HepG2 (cell line): ENCODE data around the gene C2orf15. TPM values are rescaled to one million over a fixed set of nuclear protein-coding genes. Genes with fewer than 3 reads are reported as not detected.

Experiments used
- ARNTL ChIP-seq: sonication (generic); formaldehyde crosslinking; IDR thresholded peaks from 2 replicates; pipeline ENCODE4 v1.4.0; 2020; ENCODE audit warnings: mild to moderate bottlenecking, missing genetic modification reagents
- CENPBD1 ChIP-seq: sonication (generic); formaldehyde crosslinking; IDR thresholded peaks from 2 replicates; pipeline ENCODE4 v1.8.0; 2022; ENCODE audit warnings: missing genetic modification reagents, low read depth, mild to moderate bottlenecking, borderline replicate concordance
- HNRNPLL ChIP-seq: fragments of 200-400 bp; formaldehyde crosslinking; IDR thresholded peaks from 2 replicates; pipeline ENCODE4 v1.6.1; 2017; ENCODE audit warnings: mild to moderate bottlenecking, low read depth, low read length; ENCODE audit not compliant: poor library complexity, severe bottlenecking
- IRX3 ChIP-seq: sonication (generic); formaldehyde crosslinking; IDR thresholded peaks from 2 replicates; pipeline ENCODE4 v1.8.1; 2023; ENCODE audit warnings: mild to moderate bottlenecking, low read depth, missing genetic modification reagents, borderline replicate concordance
- NRL ChIP-seq: sonication (generic); formaldehyde crosslinking; IDR thresholded peaks from 2 replicates; pipeline ENCODE4 v1.5.0; 2020; ENCODE audit warnings: missing genetic modification reagents, mild to moderate bottlenecking, moderate library complexity, borderline replicate concordance
- PHF5A ChIP-seq: IDR thresholded peaks from one replicate; pipeline ENCODE4 v1.6.1; 2018; ENCODE audit warnings: low read depth, missing genetic modification reagents; ENCODE audit not compliant: unreplicated experiment
- RAD51 ChIP-seq: fragments of 450-650 bp; IDR thresholded peaks from 2 replicates; pipeline ENCODE4 v1.6.1; 2016; ENCODE audit warnings: borderline replicate concordance
- RELA ChIP-seq: sonication (generic); formaldehyde crosslinking; IDR thresholded peaks from 2 replicates; pipeline ENCODE4 v1.4.0; 2020; ENCODE audit warnings: missing genetic modification reagents
- SP1 ChIP-seq, 2 experiments: fragments of 450-650 bp in 1 of 2; sonication (generic) in 1 of 2; formaldehyde crosslinking in 1 of 2; IDR thresholded peaks; 2 replicates each; pipeline versions ENCODE4 v1.4.0 to v1.6.1; 2016 to 2020; ENCODE audit warnings: missing genetic modification reagents in 1 of 2
- SP4 ChIP-seq: sonication (generic); formaldehyde crosslinking; IDR thresholded peaks from 2 replicates; pipeline ENCODE4 v1.8.1; 2023; ENCODE audit warnings: mild to moderate bottlenecking, missing genetic modification reagents
- TBX2 ChIP-seq: sonication (generic); formaldehyde crosslinking; IDR thresholded peaks from 2 replicates; pipeline ENCODE4 v1.5.0; 2020; ENCODE audit warnings: missing genetic modification reagents, mild to moderate bottlenecking, borderline replicate concordance
- TEAD2 ChIP-seq: sonication (generic); formaldehyde crosslinking; IDR thresholded peaks from 2 replicates; pipeline ENCODE4 v1.9.0; 2021; ENCODE audit warnings: missing genetic modification reagents
- TFAP4 ChIP-seq: sonication (generic); IDR thresholded peaks from 2 replicates; pipeline ENCODE4 v1.6.1; 2016; ENCODE audit warnings: low read depth, borderline replicate concordance
- TSC22D2 ChIP-seq: sonication (generic); formaldehyde crosslinking; IDR thresholded peaks from 2 replicates; pipeline ENCODE4 v1.5.1; 2020; ENCODE audit warnings: missing genetic modification reagents, mild to moderate bottlenecking, borderline replicate concordance
- YEATS4 ChIP-seq: sonication (generic); formaldehyde crosslinking; IDR thresholded peaks from 2 replicates; pipeline ENCODE4 v1.4.0; 2020; ENCODE audit warnings: missing genetic modification reagents, borderline replicate concordance
- ZMAT3 ChIP-seq: sonication (generic); formaldehyde crosslinking; conservative IDR thresholded peaks from 2 replicates; pipeline ENCODE4 v1.7.0; 2021; ENCODE audit warnings: missing genetic modification reagents
- ZNF143 ChIP-seq: sonication (generic); formaldehyde crosslinking; IDR thresholded peaks from 2 replicates; pipeline ENCODE4 v1.4.0; 2020; ENCODE audit warnings: missing genetic modification reagents
- ZNF296 ChIP-seq: sonication (generic); formaldehyde crosslinking; conservative IDR thresholded peaks from 2 replicates; pipeline ENCODE4 v1.5.0; 2020; ENCODE audit warnings: mild to moderate bottlenecking, missing genetic modification reagents
- ZNF460 ChIP-seq: sonication (generic); formaldehyde crosslinking; IDR thresholded peaks from 2 replicates; pipeline ENCODE4 v1.5.1; 2020; ENCODE audit warnings: missing genetic modification reagents, mild to moderate bottlenecking, borderline replicate concordance
- ZNF468 ChIP-seq: sonication (generic); formaldehyde crosslinking; IDR thresholded peaks from 2 replicates; pipeline ENCODE4 v1.8.0; 2022; ENCODE audit warnings: mild to moderate bottlenecking, moderate library complexity, missing genetic modification reagents
- ZNF512 ChIP-seq: sonication (generic); formaldehyde crosslinking; IDR thresholded peaks from 2 replicates; pipeline ENCODE4 v1.4.0; 2020; ENCODE audit warnings: mild to moderate bottlenecking, missing genetic modification reagents
- ZNF572 ChIP-seq: sonication (generic); formaldehyde crosslinking; IDR thresholded peaks from 2 replicates; pipeline ENCODE4 v1.5.1; 2020; ENCODE audit warnings: mild to moderate bottlenecking, missing genetic modification reagents
- polyA plus RNA-seq, 8 experiments: library from polyadenylated mRNA; depleted of rRNA in 3 of 8; stranded (reverse) in 7 of 8; unstranded in 1 of 8; fragments of >200 nt; fragmentation: Illumina TruSeq in 4 of 8; extraction: Trizol in 4 of 8; gene quantifications; 2 replicates each; pipeline versions ENCODE4 v1.2.1 to v1.2.3, GENCODE V29; 2011 to 2016; ENCODE audit warnings: low read depth in 4 of 8, missing spikeins in 1 of 8, mixed read lengths in 1 of 8; ENCODE audit not compliant: insufficient read depth in 1 of 8
- total RNA-seq, 5 experiments: library from RNA; depleted of rRNA; stranded (reverse); fragments of >200 nt; fragmentation: Illumina TruSeq; extraction: Trizol; gene quantifications; 2 replicates each; pipeline ENCODE4 v1.2.3, GENCODE V29; 2016; ENCODE audit warnings: low read depth in 1 of 5
- TF ChIP-seq, protein P1 (sequence below): IDR thresholded peaks from 2 replicates; pipeline ENCODE4 v1.6.1; 2016; ENCODE audit warnings: missing genetic modification reagents, missing compliant biosample characterization

Gene C2orf15
- total and polyA plus RNA-seq, 2 of the 13 experiments (the other 11 are each of a cell fraction or from before 2014, with no cell fraction given): 5.5 to 8.3 TPM

DNA sequence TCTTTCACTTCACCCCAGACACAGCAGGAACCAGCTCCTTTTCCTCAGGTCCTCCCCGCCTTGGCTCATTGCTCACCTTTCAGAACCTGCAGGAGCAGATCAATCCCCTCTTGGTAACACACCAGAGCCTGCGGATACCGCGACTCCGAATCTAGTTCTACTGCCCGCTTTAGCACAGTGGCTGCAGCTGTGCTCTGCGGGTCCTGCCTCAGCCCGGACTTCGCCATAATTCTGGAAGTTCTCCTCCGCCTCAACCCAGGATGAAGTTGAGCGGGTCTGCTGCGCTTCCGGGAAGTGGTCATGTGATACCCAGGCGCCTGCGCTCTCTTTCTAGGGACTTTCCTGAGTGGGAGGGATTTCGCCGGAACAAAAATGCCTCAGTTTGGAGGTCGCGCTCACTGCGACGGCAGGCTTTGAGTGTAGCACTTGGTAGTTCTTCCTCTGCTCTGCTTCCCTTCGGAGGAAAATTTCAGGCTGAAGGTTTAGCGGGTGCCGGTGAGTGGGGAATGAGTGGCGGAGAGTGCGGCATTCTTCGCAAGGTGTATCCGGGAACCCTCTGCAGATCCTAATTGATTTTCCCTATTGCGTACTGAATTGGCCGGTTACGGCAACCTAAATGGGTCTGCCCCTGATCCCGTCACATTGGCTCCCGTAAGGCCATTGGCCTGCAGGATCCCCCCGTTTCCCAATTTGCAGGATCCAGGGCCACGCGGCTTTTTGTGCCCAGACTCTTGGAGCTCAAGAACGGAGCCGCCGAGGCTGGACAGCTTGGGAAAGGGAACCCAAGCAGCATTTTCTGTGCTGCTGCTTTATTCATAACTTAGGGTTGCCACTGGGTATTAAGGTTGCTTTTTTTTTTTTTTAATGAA lies 39.5 kb downstream of the C2orf15 start, which contains the start of the genes MITD1 and MRPL30 (continued):
- TF ChIP-seq NRL (CRISPR knock-in tag): peak; percentile 75; the same call in 1 of the 2 replicates
- TF ChIP-seq TEAD2 (CRISPR knock-in tag): peak; percentile 66; the same call in 1 of the 2 replicates
- TF ChIP-seq TSC22D2 (CRISPR knock-in tag): peak; percentile 99; the same call in 1 of the 2 replicates
- TF ChIP-seq HNRNPLL: peak; percentile 70
- TF ChIP-seq, protein P1, sequence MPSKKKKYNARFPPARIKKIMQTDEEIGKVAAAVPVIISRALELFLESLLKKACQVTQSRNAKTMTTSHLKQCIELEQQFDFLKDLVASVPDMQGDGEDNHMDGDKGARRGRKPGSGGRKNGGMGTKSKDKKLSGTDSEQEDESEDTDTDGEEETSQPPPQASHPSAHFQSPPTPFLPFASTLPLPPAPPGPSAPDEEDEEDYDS (CRISPR knock-in tag): peak; percentile 98
- peak; percentile 84 for TF ChIP-seq ZNF296 (CRISPR knock-in tag)
- peak; percentile 97 for TF ChIP-seq YEATS4 (CRISPR knock-in tag)
- TF ChIP-seq TFAP4: 0 out of 2 replicates have a peak, but pooled peaks have one; percentile 42
- peak; percentile 99 for TF ChIP-seq RELA (CRISPR knock-in tag)
- peak; percentile 86 for TF ChIP-seq ZNF143 (CRISPR knock-in tag)
- peak; percentile 92 for TF ChIP-seq SP4 (CRISPR knock-in tag)
- TF ChIP-seq ZNF460 (CRISPR knock-in tag): peak; percentile 41; the same call in 1 of the 2 replicates
- 0 out of 2 replicates have a peak, but pooled peaks have one; percentile 49 for TF ChIP-seq ZNF468 (CRISPR knock-in tag)
- peak; percentile 91; the same call in 1 of the 2 replicates for TF ChIP-seq ZNF572 (CRISPR knock-in tag)
- TF ChIP-seq ZMAT3 (CRISPR knock-in tag): 0 out of 2 replicates have a peak, but pooled peaks have one; percentile 83
- peak; percentile 90 for TF ChIP-seq RAD51
- TF ChIP-seq CENPBD1 (CRISPR knock-in tag): no peak
- TF ChIP-seq TBX2 (CRISPR knock-in tag): peak; percentile 87
- peak; percentile 82; the same call in 1 of the 2 replicates for TF ChIP-seq ZNF512 (CRISPR knock-in tag)
- peak; percentile 99 for TF ChIP-seq PHF5A (CRISPR knock-in tag)
- TF ChIP-seq ARNTL (CRISPR knock-in tag): peak; percentile 76; the same call in 1 of the 2 replicates
- peak; percentile 80; the same call in 1 of the 2 replicates for TF ChIP-seq IRX3
- no peak for TF ChIP-seq SP1 (IDR thresholded peaks at IDR 0.05)
- peak; percentile 96 for TF ChIP-seq SP1 (CRISPR knock-in tag; IDR thresholded peaks at IDR 0.05)
